ENCODE results near the gene HAPSTR1. TPM values are rescaled to one million over a fixed set of nuclear protein-coding genes. Genes with fewer than 3 reads are reported as not detected.
A peak's percentile ranks its signal among the peaks of the same experiment; 100 is the strongest.

HAPSTR1 gene
- polyA plus RNA-seq, 2 of the 4 experiments (the other 2 are of a cell fraction): 22.4 to 36.9 TPM

- Histone ChIP-seq H3K4me2 (no peak overlapping the region), H3K4me3 (no peak overlapping the region), H3K27ac (peak overlapping the region in 1 of 2 experiments; percentile 18; a peak in 1 of 6 replicates), H3K9me3 (no peaks in the 10 kb centered on the region), H3K4me1 (peaks cover 79% of the 10 kb centered on the region)
- peak in 1 of 2 experiments; percentile 34; a peak in 3 of 6 replicates for ATAC-seq
- DNase-seq (ENCODE audit: low read depth in 1 of 2, low spot score in 1 of 2): no peak
- WGBS (ENCODE audit: missing lambda C conversion rate): 96% methylated on average over 3 of the region's 3 CpGs
- TF ChIP-seq HOXA7 (CRISPR knock-in tag; IDR thresholded peaks at IDR 0.05) (no peak), KDM1A (IDR thresholded peaks at IDR 0.05; ENCODE audit: low read depth) (no peak), FOXS1 (CRISPR knock-in tag; IDR thresholded peaks at IDR 0.05) (no peak), FOSB (CRISPR knock-in tag; IDR thresholded peaks at IDR 0.05) (no peak), PHF8 (IDR thresholded peaks at IDR 0.05; ENCODE audit: borderline replicate concordance, low read depth) (no peak), HOXB5 (CRISPR knock-in tag; IDR thresholded peaks at IDR 0.05) (no peak), HDAC2 (IDR thresholded peaks at IDR 0.05) (no peak), CEBPB (IDR thresholded peaks at IDR 0.05) (no peak), REST (IDR thresholded peaks at IDR 0.05) (no peak), EHMT2 (IDR thresholded peaks at IDR 0.05; ENCODE audit: low read depth) (no peak), GATA3 (IDR thresholded peaks at IDR 0.05; ENCODE audit: borderline replicate concordance) (no peak), HOXB13 (CRISPR knock-in tag; IDR thresholded peaks at IDR 0.05; ENCODE audit: low read depth) (no peak), EHF (CRISPR knock-in tag; IDR thresholded peaks at IDR 0.05) (no peak), TP53 (CRISPR knock-in tag; IDR thresholded peaks at IDR 0.05) (no peak), NPAS2 (CRISPR knock-in tag; IDR thresholded peaks at IDR 0.05; ENCODE audit: borderline replicate concordance) (no peak), ZSCAN20 (CRISPR knock-in tag; IDR thresholded peaks at IDR 0.05) (no peak), NFE2L2 (conservative IDR thresholded peaks at IDR 0.05; ENCODE audit: low read length) (no peak), USF2 (IDR thresholded peaks at IDR 0.05) (no peak)
- TF ChIP-seq, protein P1, sequence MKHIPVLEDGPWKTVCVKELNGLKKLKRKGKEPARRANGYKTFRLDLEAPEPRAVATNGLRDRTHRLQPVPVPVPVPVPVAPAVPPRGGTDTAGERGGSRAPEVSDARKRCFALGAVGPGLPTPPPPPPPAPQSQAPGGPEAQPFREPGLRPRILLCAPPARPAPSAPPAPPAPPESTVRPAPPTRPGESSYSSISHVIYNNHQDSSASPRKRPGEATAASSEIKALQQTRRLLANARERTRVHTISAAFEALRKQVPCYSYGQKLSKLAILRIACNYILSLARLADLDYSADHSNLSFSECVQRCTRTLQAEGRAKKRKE (CRISPR knock-in tag; IDR thresholded peaks at IDR 0.05; ENCODE audit: low read depth): no peak
- TF ChIP-seq, protein P2, sequence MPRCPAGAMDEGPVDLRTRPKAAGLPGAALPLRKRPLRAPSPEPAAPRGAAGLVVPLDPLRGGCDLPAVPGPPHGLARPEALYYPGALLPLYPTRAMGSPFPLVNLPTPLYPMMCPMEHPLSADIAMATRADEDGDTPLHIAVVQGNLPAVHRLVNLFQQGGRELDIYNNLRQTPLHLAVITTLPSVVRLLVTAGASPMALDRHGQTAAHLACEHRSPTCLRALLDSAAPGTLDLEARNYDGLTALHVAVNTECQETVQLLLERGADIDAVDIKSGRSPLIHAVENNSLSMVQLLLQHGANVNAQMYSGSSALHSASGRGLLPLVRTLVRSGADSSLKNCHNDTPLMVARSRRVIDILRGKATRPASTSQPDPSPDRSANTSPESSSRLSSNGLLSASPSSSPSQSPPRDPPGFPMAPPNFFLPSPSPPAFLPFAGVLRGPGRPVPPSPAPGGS (IDR thresholded peaks at IDR 0.05): no peak
- CTCF ChIA-PET: interaction anchor here (2.2 kb wide), 1 partner anchor 10 kb away, joined by 10 read pairs; no protein-coding TSS in a partner anchor
- no peak for FAIRE-seq
- POLR2A ChIA-PET: interaction anchor here (0.6 kb wide), 1 partner anchor 16 kb away, joined by 4 read pairs; no protein-coding TSS in a partner anchor
Measured at GRCh38 chr16:9114842-9115241, 23.4 kb downstream of the HAPSTR1 start.

DNA sequence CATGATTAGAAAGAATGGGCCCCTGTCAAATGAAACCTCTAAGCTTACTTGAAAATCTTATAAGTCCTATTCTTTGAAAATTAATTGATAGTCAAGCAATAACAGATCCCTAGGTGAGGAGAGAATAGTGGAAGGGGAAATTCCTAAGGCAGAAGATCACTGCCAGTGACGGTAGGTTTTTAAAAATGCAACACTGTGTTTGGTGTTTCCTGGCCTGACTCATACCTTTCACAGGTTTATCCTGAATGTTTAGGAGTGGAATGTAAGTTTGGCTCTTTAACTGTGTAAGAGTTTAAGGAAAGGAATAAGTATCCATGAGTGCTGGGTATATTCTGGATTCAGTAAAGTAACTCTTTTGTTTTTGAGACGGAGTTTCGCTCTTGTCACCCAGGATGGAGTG, 23.8 kb downstream of the HAPSTR1 start:
- TF ChIP-seq FOSL2 (IDR thresholded peaks at IDR 0.05) (no peak), FOSL2 (CRISPR knock-in tag; IDR thresholded peaks at IDR 0.05) (no peak; the same call in 1 of the 2 replicates), ZFP36 (IDR thresholded peaks at IDR 0.05; ENCODE audit: borderline replicate concordance, partially characterized antibody) (no peak), MAZ (IDR thresholded peaks at IDR 0.05; ENCODE audit: borderline replicate concordance, low read depth, low read length) (no peak), ZSCAN20 (CRISPR knock-in tag; IDR thresholded peaks at IDR 0.05) (no peak), FOSB (CRISPR knock-in tag; IDR thresholded peaks at IDR 0.05) (no peak), RCOR1 (IDR thresholded peaks at IDR 0.05; ENCODE audit: low read depth, low read length) (no peak), CHD2 (IDR thresholded peaks at IDR 0.05; ENCODE audit: low read length, partially characterized antibody) (no peak)
- TF ChIP-seq, protein P3, sequence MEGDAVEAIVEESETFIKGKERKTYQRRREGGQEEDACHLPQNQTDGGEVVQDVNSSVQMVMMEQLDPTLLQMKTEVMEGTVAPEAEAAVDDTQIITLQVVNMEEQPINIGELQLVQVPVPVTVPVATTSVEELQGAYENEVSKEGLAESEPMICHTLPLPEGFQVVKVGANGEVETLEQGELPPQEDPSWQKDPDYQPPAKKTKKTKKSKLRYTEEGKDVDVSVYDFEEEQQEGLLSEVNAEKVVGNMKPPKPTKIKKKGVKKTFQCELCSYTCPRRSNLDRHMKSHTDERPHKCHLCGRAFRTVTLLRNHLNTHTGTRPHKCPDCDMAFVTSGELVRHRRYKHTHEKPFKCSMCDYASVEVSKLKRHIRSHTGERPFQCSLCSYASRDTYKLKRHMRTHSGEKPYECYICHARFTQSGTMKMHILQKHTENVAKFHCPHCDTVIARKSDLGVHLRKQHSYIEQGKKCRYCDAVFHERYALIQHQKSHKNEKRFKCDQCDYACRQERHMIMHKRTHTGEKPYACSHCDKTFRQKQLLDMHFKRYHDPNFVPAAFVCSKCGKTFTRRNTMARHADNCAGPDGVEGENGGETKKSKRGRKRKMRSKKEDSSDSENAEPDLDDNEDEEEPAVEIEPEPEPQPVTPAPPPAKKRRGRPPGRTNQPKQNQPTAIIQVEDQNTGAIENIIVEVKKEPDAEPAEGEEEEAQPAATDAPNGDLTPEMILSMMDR (IDR thresholded peaks at IDR 0.05): no peak
- ATAC-seq (peak in 1 of 2 experiments; percentile 31; a peak in 4 of 6 replicates), DNase-seq (ENCODE audit: low read depth in 1 of 2, low spot score in 1 of 2) (no peak), FAIRE-seq (no peak)
- no peaks in the 10 kb centered on the region for H3K9me3 ChIP-seq
- no peak overlapping the region for H3K4me3 ChIP-seq
- peaks cover 75% of the 10 kb centered on the region for H3K4me1 ChIP-seq
- CTCF ChIA-PET: interaction anchor here (0.6 to 2.2 kb wide), 2 partner anchors 10 to 245 kb away, joined by 3 to 10 read pairs; no protein-coding TSS in a partner anchor
- no peak overlapping the region for H3K4me2 ChIP-seq
- H3K27ac ChIP-seq: peak overlapping the region in 1 of 2 experiments; percentile 23; a peak in 1 of 6 replicates
- POLR2A ChIA-PET: no interaction called here
- WGBS (ENCODE audit: missing lambda C conversion rate): 70% methylated on average over 3 of the region's 3 CpGs

Data from A549 (cell line).